ACC112 (cell line): ENCODE measurements around the gene KLF12.

Experiments
- H2AFZ ChIP-seq: fragments of 200-600 bp; sonication (generic); one replicate; pipeline ENCODE4 v1.6.0; 2017; ENCODE audit warnings: antibody characterized with exemption, low read length; ENCODE audit not compliant: unreplicated experiment
- H3K27ac ChIP-seq: fragments of 200-600 bp; sonication (generic); 2 replicates; pipeline ENCODE4 v1.5.1; 2014; ENCODE audit warnings: low read depth, mild to moderate bottlenecking, antibody characterized with exemption, low read length, moderate library complexity
- H3K27me3 ChIP-seq: fragments of 200-600 bp; sonication (generic); 2 replicates; pipeline ENCODE4 v1.6.1; 2014; ENCODE audit warnings: mild to moderate bottlenecking, antibody characterized with exemption, low read length, moderate library complexity, mixed read lengths; ENCODE audit not compliant: insufficient read depth
- H3K36me3 ChIP-seq: fragments of 200-600 bp; sonication (generic); 2 replicates; pipeline ENCODE4 v1.6.1; 2016; ENCODE audit warnings: mild to moderate bottlenecking, antibody characterized with exemption, low read length, moderate library complexity, mixed read lengths; ENCODE audit not compliant: insufficient read depth
- H3K4me1 ChIP-seq: fragments of 200-600 bp; sonication (generic); one replicate; pipeline ENCODE4 v1.6.1; 2016; ENCODE audit warnings: low read length, mixed read lengths; ENCODE audit not compliant: insufficient read depth, unreplicated experiment, control insufficient read depth
- H3K4me3 ChIP-seq: fragments of 200-600 bp; sonication (generic); 2 replicates; pipeline ENCODE4 v1.5.1; 2014; ENCODE audit warnings: mild to moderate bottlenecking, low read depth, low read length
- H3K79me2 ChIP-seq: fragments of 200-600 bp; sonication (generic); one replicate; pipeline ENCODE4 v1.6.0; 2016; ENCODE audit warnings: low read length; ENCODE audit not compliant: control insufficient read depth, unreplicated experiment, insufficient read depth

The KLF12 gene

GRCh38 chr13:74134221-74134776, at the start of gene KLF12:
KLF12 (minus strand) TSS chr13:74134404.
- H3K4me3 ChIP-seq: peak within 1 kb of the TSS; percentile 97
- peak within 1 kb of the TSS; percentile 79 for H2AFZ ChIP-seq
- H3K79me2 ChIP-seq: peaks cover 43% of the 10 kb centered on the region
- no peaks in the 10 kb centered on the region for H3K27me3 ChIP-seq
- no peaks in the 10 kb centered on the region for H3K36me3 ChIP-seq
- peak within 1 kb of the TSS; percentile 91 for H3K27ac ChIP-seq
- H3K4me1 ChIP-seq: peaks cover 31% of the 10 kb centered on the region

GRCh38 chr13:74182491-74182890, 48.3 kb upstream of the KLF12 start:
- Histone ChIP-seq H3K27me3 (no peaks in the 10 kb centered on the region), H2AFZ (no peak overlapping the region), H3K27ac (no peak overlapping the region), H3K4me1 (peaks cover 5% of the 10 kb centered on the region), H3K36me3 (no peaks in the 10 kb centered on the region), H3K4me3 (no peak overlapping the region), H3K79me2 (no peaks in the 10 kb centered on the region)

GRCh38 chr13:74174810-74175209, 40.6 kb upstream of the KLF12 start:
- Histone ChIP-seq H3K27ac (no peak overlapping the region), H2AFZ (no peak overlapping the region), H3K27me3 (no peaks in the 10 kb centered on the region), H3K4me1 (no peaks in the 10 kb centered on the region), H3K36me3 (no peaks in the 10 kb centered on the region), H3K4me3 (no peak overlapping the region), H3K79me2 (no peaks in the 10 kb centered on the region)

GRCh38 chr13:74173822-74174221, 39.6 kb upstream of the KLF12 start:
- Histone ChIP-seq H3K27me3 (no peaks in the 10 kb centered on the region), H3K4me1 (no peaks in the 10 kb centered on the region), H3K4me3 (no peak overlapping the region), H3K36me3 (no peaks in the 10 kb centered on the region), H3K27ac (no peak overlapping the region), H2AFZ (no peak overlapping the region), H3K79me2 (no peaks in the 10 kb centered on the region)

- no peaks in the 10 kb centered on the region for H3K79me2 ChIP-seq
- no peaks in the 10 kb centered on the region for H3K4me1 ChIP-seq
- no peaks in the 10 kb centered on the region for H3K27me3 ChIP-seq
- no peak overlapping the region for H3K4me3 ChIP-seq
- no peak overlapping the region for H2AFZ ChIP-seq
- no peaks in the 10 kb centered on the region for H3K36me3 ChIP-seq
- no peak overlapping the region for H3K27ac ChIP-seq
Measured at GRCh38 chr13:74171641-74172040, 37.4 kb upstream of the KLF12 start.

- no peaks in the 10 kb centered on the region for H3K4me1 ChIP-seq
- H3K27ac ChIP-seq: no peak overlapping the region
- H3K4me3 ChIP-seq: no peak overlapping the region
- H3K27me3 ChIP-seq: no peaks in the 10 kb centered on the region
- no peak overlapping the region for H2AFZ ChIP-seq
- no peaks in the 10 kb centered on the region for H3K79me2 ChIP-seq
- no peaks in the 10 kb centered on the region for H3K36me3 ChIP-seq
Measured at GRCh38 chr13:74169676-74170075, 35.5 kb upstream of the KLF12 start.

GRCh38 chr13:74168263-74168675, 34.1 kb upstream of the KLF12 start:
- Histone ChIP-seq H3K27ac (no peak overlapping the region), H2AFZ (no peak overlapping the region), H3K79me2 (no peaks in the 10 kb centered on the region), H3K4me3 (no peak overlapping the region), H3K27me3 (no peaks in the 10 kb centered on the region), H3K36me3 (no peaks in the 10 kb centered on the region), H3K4me1 (no peaks in the 10 kb centered on the region)

GRCh38 chr13:74166261-74167004, 32.2 kb upstream of the KLF12 start:
- Histone ChIP-seq H3K36me3 (no peaks in the 10 kb centered on the region), H3K27ac (no peak overlapping the region), H3K4me1 (no peaks in the 10 kb centered on the region)

GRCh38 chr13:74162782-74163181, 28.6 kb upstream of the KLF12 start:
- no peak overlapping the region for H3K27ac ChIP-seq

More at GRCh38 chr13:74166261-74167004, 32.2 kb upstream of the KLF12 start:
- no peak overlapping the region for H2AFZ ChIP-seq
- no peaks in the 10 kb centered on the region for H3K79me2 ChIP-seq
- no peaks in the 10 kb centered on the region for H3K27me3 ChIP-seq
- no peak overlapping the region for H3K4me3 ChIP-seq

GRCh38 chr13:74162135-74162534, 27.9 kb upstream of the KLF12 start:
- Histone ChIP-seq H3K27ac (no peak overlapping the region), H3K4me3 (no peak overlapping the region), H3K36me3 (no peaks in the 10 kb centered on the region), H3K79me2 (no peaks in the 10 kb centered on the region), H3K4me1 (no peaks in the 10 kb centered on the region), H2AFZ (no peak overlapping the region), H3K27me3 (no peaks in the 10 kb centered on the region)

More at GRCh38 chr13:74162782-74163181, 28.6 kb upstream of the KLF12 start:
- no peaks in the 10 kb centered on the region for H3K79me2 ChIP-seq
- no peak overlapping the region for H3K4me3 ChIP-seq
- no peaks in the 10 kb centered on the region for H3K36me3 ChIP-seq
- no peak overlapping the region for H2AFZ ChIP-seq
- H3K27me3 ChIP-seq: no peaks in the 10 kb centered on the region
- H3K4me1 ChIP-seq: no peaks in the 10 kb centered on the region
